T-helper 1 cell treated with Interleukin-12 subunit alpha and Interleukin-12 subunit beta and Interleukin-4 antibody, amounts not matched to agents 30 μg/mL and 1 μg/mL, for 36 hours (primary cell): Measurements from ENCODE around the gene CFAP107.
"Not testable (repeated sequence)": the region's sequence is repeated elsewhere in the genome, so short reads cannot be mapped to it uniquely, and the experiment has no call there.

ENCODE experiments used
- H3K27ac Mint-ChIP-seq: one replicate; pipeline ENCODE4 v1.8.0; 2021; ENCODE audit warnings: mild to moderate bottlenecking, mixed read lengths
- H3K27me3 Mint-ChIP-seq: one replicate; pipeline ENCODE4 v1.8.0; 2021; ENCODE audit warnings: low read depth, mixed read lengths
- H3K36me3 Mint-ChIP-seq: one replicate; pipeline ENCODE4 v1.8.0; 2021; ENCODE audit warnings: low read depth, mixed read lengths
- H3K4me1 Mint-ChIP-seq: one replicate; pipeline ENCODE4 v1.8.0; 2021; ENCODE audit warnings: low read depth, mixed read lengths
- H3K4me3 Mint-ChIP-seq: one replicate; pipeline ENCODE4 v1.8.0; 2021; ENCODE audit warnings: mild to moderate bottlenecking, moderate library complexity, mixed read lengths
- H3K9me3 Mint-ChIP-seq: one replicate; pipeline ENCODE4 v1.8.0; 2021; ENCODE audit warnings: mixed read lengths

Gene CFAP107

GRCh38 chr1:12745992-12746323 lies at the start of gene CFAP107:
Gene CFAP107 (plus strand): TSS chr1:12746200. CDS start chr1:12746431, 231 bp downstream.
- Mint-ChIP-seq H3K9me3 (peaks cover 29% of the 10 kb centered on the region), H3K36me3 (peaks cover 2% of the 10 kb centered on the region), H3K4me1 (peaks cover 6% of the 10 kb centered on the region), H3K27me3 (peaks cover 32% of the 10 kb centered on the region), H3K4me3 (no peak within 1 kb of the TSS), H3K27ac (no peak within 1 kb of the TSS)

GRCh38 chr1:12696658-12697057 lies 49.3 kb upstream of the CFAP107 start:
- H3K36me3 Mint-ChIP-seq = no peaks in the 10 kb centered on the region
- no peaks in the 10 kb centered on the region for H3K4me1 Mint-ChIP-seq
- no peak overlapping the region for H3K4me3 Mint-ChIP-seq
- peaks cover 14% of the 10 kb centered on the region for H3K27me3 Mint-ChIP-seq
- no peaks in the 10 kb centered on the region for H3K9me3 Mint-ChIP-seq
- no peak overlapping the region for H3K27ac Mint-ChIP-seq

- Mint-ChIP-seq H3K9me3 (no peaks in the 10 kb centered on the region), H3K4me3 (no peak overlapping the region), H3K36me3 (no peaks in the 10 kb centered on the region), H3K27me3 (peaks cover 14% of the 10 kb centered on the region), H3K4me1 (no peaks in the 10 kb centered on the region), H3K27ac (no peak overlapping the region)
Observed at GRCh38 chr1:12697397-12697796, 48.6 kb upstream of the CFAP107 start.

GRCh38 chr1:12703821-12704451 lies 42.1 kb upstream of the CFAP107 start:
- Mint-ChIP-seq H3K4me3 (no peak overlapping the region), H3K27ac (no peak overlapping the region), H3K9me3 (peaks cover 8% of the 10 kb centered on the region), H3K36me3 (no peaks in the 10 kb centered on the region), H3K4me1 (no peaks in the 10 kb centered on the region), H3K27me3 (peaks cover 9% of the 10 kb centered on the region)

GRCh38 chr1:12706061-12706460 lies 39.9 kb upstream of the CFAP107 start:
- Mint-ChIP-seq H3K9me3 (peaks cover 8% of the 10 kb centered on the region), H3K27ac (no peak overlapping the region), H3K4me3 (no peak overlapping the region), H3K36me3 (no peaks in the 10 kb centered on the region), H3K4me1 (no peaks in the 10 kb centered on the region), H3K27me3 (peaks cover 15% of the 10 kb centered on the region)

DNA sequence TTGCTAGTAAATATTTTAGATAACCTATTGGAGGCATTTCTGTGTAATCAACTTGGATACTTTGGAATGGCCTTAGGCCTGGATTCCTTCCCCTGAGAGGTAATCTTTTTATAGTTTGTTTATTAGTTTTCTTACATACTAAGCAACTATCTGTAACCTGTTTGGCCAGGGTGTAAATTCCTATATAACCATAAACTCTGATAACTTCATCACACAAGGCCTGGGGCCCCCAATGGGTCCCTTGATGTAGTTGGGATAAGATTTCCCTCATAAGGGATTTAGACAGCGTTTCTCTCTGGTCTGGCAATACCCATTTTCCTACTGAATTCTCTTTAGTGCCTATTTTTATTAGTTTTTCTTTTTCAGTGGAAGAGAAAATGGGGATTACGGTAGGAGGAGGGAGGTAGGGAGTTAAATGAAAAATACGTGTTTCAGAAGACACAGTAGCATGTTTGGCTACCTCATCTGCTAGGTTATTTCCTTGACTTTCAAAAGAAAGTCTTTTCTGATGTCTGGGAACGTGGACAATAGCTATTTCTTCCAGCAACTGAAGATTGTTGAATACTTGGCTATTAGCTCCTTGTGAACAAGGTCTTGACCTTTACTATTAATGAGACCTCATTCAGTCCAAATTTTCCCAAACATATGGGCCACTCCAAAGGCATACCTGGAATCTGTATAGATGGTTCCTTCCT lies 37.5 kb upstream of the CFAP107 start:
- H3K36me3 Mint-ChIP-seq = no peaks in the 10 kb centered on the region
- peaks cover 22% of the 10 kb centered on the region for H3K27me3 Mint-ChIP-seq
- H3K9me3 Mint-ChIP-seq = peaks cover 4% of the 10 kb centered on the region
- no peaks in the 10 kb centered on the region for H3K4me1 Mint-ChIP-seq
- no peak overlapping the region for H3K27ac Mint-ChIP-seq
- no peak overlapping the region for H3K4me3 Mint-ChIP-seq

DNA sequence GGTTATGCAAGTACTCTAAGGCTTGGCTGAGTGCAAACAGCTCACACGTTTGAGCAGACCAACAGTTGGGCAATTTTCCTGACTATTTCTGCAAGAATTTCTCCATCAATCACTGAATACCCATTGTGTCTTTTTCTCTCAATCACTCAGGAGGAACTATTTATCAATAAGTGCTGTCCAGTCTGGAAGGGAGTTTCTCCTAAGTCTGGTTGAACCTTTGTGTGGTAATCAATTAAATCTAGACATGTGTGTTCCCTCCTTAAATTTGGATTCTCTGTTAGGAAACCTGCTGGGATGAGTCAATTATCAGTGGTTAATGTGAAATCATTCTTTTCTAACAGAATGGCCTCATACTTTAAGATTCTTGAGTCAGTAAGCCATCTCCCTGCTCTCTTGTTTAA lies 36.9 kb upstream of the CFAP107 start:
- Mint-ChIP-seq H3K4me1 (no peaks in the 10 kb centered on the region), H3K27me3 (peaks cover 22% of the 10 kb centered on the region), H3K36me3 (no peaks in the 10 kb centered on the region), H3K9me3 (peaks cover 1% of the 10 kb centered on the region), H3K27ac (no peak overlapping the region), H3K4me3 (no peak overlapping the region)

GRCh38 chr1:12709696-12710095 lies 36.3 kb upstream of the CFAP107 start:
- no peaks in the 10 kb centered on the region for H3K4me1 Mint-ChIP-seq
- no peaks in the 10 kb centered on the region for H3K36me3 Mint-ChIP-seq

DNA sequence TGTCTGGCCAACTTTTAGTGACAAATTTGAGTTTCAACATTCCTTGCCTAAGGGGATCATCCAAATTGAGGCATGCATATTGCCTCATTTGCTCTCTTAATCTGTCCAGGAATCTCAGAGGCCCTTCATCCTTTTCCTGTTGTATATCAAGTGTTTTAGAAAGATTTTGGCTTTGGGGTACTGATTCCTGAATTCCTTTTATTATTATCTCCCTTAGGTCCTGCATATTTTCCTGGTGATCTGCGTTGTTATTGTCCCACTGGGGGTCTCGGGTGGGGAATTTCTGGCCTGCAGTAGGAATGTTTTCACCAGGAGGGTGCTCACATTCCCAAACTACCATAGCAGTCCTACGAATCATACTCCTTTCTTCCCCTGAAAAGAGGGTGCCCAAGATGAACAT lies 34.5 kb upstream of the CFAP107 start:
- Mint-ChIP-seq H3K9me3 (no peaks in the 10 kb centered on the region), H3K27me3 (peaks cover 22% of the 10 kb centered on the region), H3K36me3 (no peaks in the 10 kb centered on the region), H3K4me3 (no peak overlapping the region), H3K27ac (no peak overlapping the region), H3K4me1 (no peaks in the 10 kb centered on the region)

More at GRCh38 chr1:12709696-12710095, 36.3 kb upstream of the CFAP107 start:
- H3K9me3 Mint-ChIP-seq = no peaks in the 10 kb centered on the region
- H3K27me3 Mint-ChIP-seq = peaks cover 22% of the 10 kb centered on the region
- no peak overlapping the region for H3K27ac Mint-ChIP-seq
- H3K4me3 Mint-ChIP-seq = no peak overlapping the region

GRCh38 chr1:12712076-12712475 lies 33.9 kb upstream of the CFAP107 start:
- Mint-ChIP-seq H3K27me3 (peaks cover 20% of the 10 kb centered on the region), H3K9me3 (no peaks in the 10 kb centered on the region), H3K36me3 (no peaks in the 10 kb centered on the region), H3K27ac (no peak overlapping the region), H3K4me3 (no peak overlapping the region), H3K4me1 (no peaks in the 10 kb centered on the region)

- H3K4me1 Mint-ChIP-seq = no peaks in the 10 kb centered on the region
- no peaks in the 10 kb centered on the region for H3K9me3 Mint-ChIP-seq
- H3K27ac Mint-ChIP-seq = no peak overlapping the region
- peaks cover 16% of the 10 kb centered on the region for H3K27me3 Mint-ChIP-seq
- H3K36me3 Mint-ChIP-seq = no peaks in the 10 kb centered on the region
- H3K4me3 Mint-ChIP-seq = no peak overlapping the region
Observed at GRCh38 chr1:12712929-12713328, 33.1 kb upstream of the CFAP107 start.

GRCh38 chr1:12713651-12714050 lies 32.3 kb upstream of the CFAP107 start:
- not testable (repeated sequence) for H3K9me3 Mint-ChIP-seq, H3K4me3 Mint-ChIP-seq, H3K4me1 Mint-ChIP-seq, H3K27ac Mint-ChIP-seq, H3K36me3 Mint-ChIP-seq
- H3K27me3 Mint-ChIP-seq = peaks cover 16% of the 10 kb centered on the region

DNA sequence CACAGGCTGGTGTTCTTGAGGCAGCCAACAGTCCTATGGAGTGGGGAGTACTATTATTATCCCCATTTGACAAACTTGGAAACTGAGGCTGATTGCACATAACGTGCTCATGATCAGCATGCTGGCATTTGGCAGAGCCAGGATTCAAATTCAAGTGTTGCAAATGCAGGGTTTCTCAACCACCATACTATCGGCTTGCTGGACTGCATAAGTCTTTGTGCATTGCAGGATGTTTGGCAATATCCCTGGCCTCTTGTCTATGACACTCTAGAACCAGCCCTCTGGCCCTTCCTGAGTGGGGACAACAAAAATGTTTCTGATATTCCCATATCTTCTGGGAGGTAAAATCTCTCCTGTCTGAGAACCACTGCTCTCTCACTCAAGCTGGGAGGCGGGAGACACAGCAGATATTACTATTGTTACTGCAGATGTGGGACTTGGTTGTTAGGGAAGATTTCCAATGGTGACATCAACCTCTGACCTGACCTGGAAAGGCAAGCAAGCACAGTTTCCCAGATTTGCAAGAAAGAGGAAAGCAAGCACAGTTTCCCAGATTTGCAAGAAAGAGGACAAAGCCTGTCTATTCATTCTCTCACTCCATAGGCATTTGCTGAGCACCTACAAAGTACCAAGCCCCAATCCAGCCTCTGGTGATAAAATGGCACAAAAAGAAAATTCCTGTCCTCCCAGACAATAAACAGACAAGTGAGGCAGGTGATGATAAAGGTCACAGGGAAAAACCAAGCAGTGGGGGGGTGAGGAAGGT lies 31.1 kb upstream of the CFAP107 start:
- Mint-ChIP-seq H3K4me1 (no peaks in the 10 kb centered on the region), H3K4me3 (no peak overlapping the region), H3K27ac (no peak overlapping the region), H3K9me3 (no peaks in the 10 kb centered on the region), H3K27me3 (peaks cover 16% of the 10 kb centered on the region), H3K36me3 (no peaks in the 10 kb centered on the region)

GRCh38 chr1:12715896-12716437 lies 30.0 kb upstream of the CFAP107 start, which contains the start of gene AADACL3:
Gene AADACL3 (plus strand): TSS chr1:12716110. CDS start chr1:12716177, 67 bp downstream.
- no peak within 1 kb of the TSS for H3K4me3 Mint-ChIP-seq
- peaks cover 12% of the 10 kb centered on the region for H3K27me3 Mint-ChIP-seq
- no peaks in the 10 kb centered on the region for H3K4me1 Mint-ChIP-seq
- no peak within 1 kb of the TSS for H3K27ac Mint-ChIP-seq
- no peaks in the 10 kb centered on the region for H3K9me3 Mint-ChIP-seq
- no peaks in the 10 kb centered on the region for H3K36me3 Mint-ChIP-seq
